Measurements from ENCODE around the gene NFYB. TPM values are rescaled to one million over a fixed set of nuclear protein-coding genes. Genes with fewer than 3 reads are reported as not detected.

The NFYB gene
- total and polyA plus RNA-seq, 2 donors (not counting 1 experiment from before 2014, with no cell fraction given): 11.7 to 27.2 TPM

DNA sequence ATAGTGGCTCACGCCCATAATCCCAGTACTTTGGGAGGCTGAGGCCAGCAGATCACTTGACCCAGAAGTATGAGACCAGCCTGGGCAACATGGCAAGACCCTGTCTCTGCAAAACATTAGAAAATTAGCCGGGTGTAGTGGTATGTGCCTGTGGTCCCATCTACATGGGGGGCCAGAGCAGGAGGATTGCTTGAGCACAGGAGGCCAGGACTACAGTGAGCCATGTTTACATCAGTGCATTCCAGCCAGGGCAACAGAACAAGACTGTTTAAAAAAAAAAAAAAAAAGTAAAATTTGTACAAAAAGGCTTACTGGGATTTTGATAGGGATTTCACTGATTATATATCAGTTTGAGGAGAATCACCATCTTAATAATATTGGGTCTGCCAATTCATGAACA is 65.9 kb downstream of the NFYB start:
- TF ChIP-seq CTCF (IDR thresholded peaks at IDR 0.05) (no peak), EZH2 (IDR thresholded peaks at IDR 0.05; ENCODE audit: borderline replicate concordance, insufficient read depth, low read depth, low read length, poor library complexity, severe bottlenecking) (no peak)
- no peaks in the 10 kb centered on the region for H3K27me3 ChIP-seq (replicated peaks in 1 of 4; ENCODE audit: control extremely low read depth in 1 of 4, control insufficient read depth in 3 of 4, insufficient read depth in 4 of 4, low read length in 3 of 4)
- no peak overlapping the region for H3K4me3 ChIP-seq (ENCODE audit: control extremely low read depth in 1 of 5, extremely low read depth in 1 of 5, insufficient read depth in 1 of 5, low read depth in 2 of 5, low read length in 4 of 5)
- POLR2A ChIA-PET: no interaction called here
- no peak overlapping the region for H3K4me3 Mint-ChIP-seq
- H3K27me3 Mint-ChIP-seq: no peaks in the 10 kb centered on the region
- DNase-seq (no peak), ATAC-seq (ENCODE audit: low read depth) (no peak)
- CTCF ChIA-PET: no interaction called here
- peaks cover 4% of the 10 kb centered on the region for H3K4me1 Mint-ChIP-seq
- H3K36me3 ChIP-seq (replicated peaks in 1 of 2; ENCODE audit: control extremely low read depth in 1 of 2, control insufficient read depth in 1 of 2, extremely low read depth in 1 of 2, insufficient read depth in 2 of 2, low read length in 1 of 2): peaks cover 7 to 15% of the 10 kb centered on the region in 2 experiments
- 100% methylated on average over 2 of the region's 2 CpGs for WGBS (ENCODE audit: insufficient coverage)
- H2AFZ ChIP-seq (ENCODE audit: insufficient read depth, low read depth, low read length, poor library complexity, severe bottlenecking): no peak overlapping the region
- H3K27ac Mint-ChIP-seq: no peak overlapping the region
- no peaks in the 10 kb centered on the region for H4K20me1 ChIP-seq (ENCODE audit: control insufficient read depth, insufficient read depth, low read length, poor library complexity, severe bottlenecking)
- peaks cover 26% of the 10 kb centered on the region for H3K79me2 ChIP-seq (ENCODE audit: control insufficient read depth, insufficient read depth, low read length)
- no peak overlapping the region for H3K9ac ChIP-seq (ENCODE audit: low read length)
- no peaks in the 10 kb centered on the region for H3K9me3 ChIP-seq (ENCODE audit: control extremely low read depth in 1 of 3, control insufficient read depth in 2 of 3, insufficient read depth in 1 of 3, low read length in 2 of 3)
- no peak overlapping the region for H3K27ac ChIP-seq (ENCODE audit: low read length in 2 of 2)
- H3K4me1 ChIP-seq (ENCODE audit: control insufficient read depth in 2 of 2, insufficient read depth in 2 of 2, low read length in 2 of 2): no peaks in the 10 kb centered on the region
- intact Hi-C loops (cut with micrococcal nuclease): no loop called here
- no peaks in the 10 kb centered on the region for H3K9me3 Mint-ChIP-seq (ENCODE audit: insufficient read depth)
- no peak overlapping the region for H3K4me2 ChIP-seq (replicated peaks; ENCODE audit: low read depth, low read length, poor library complexity, severe bottlenecking)

Small RNA genes within 50 kb of the gene (small RNA-seq; reads per million reads assigned to genes)
- not detected for gene RNA5SP370 (ENCODE audit: insufficient read length, low read depth, low replicate concordance)

Other genes starting within 250 kb of the NFYB start
- 203 and 207 TPM in 2 replicates for gene HSP90B1, start 207.8 kb downstream of the NFYB start, total RNA-seq
- 94.5 and 142 TPM in 2 replicates for gene HSP90B1, start 207.8 kb downstream of the NFYB start, polyA plus RNA-seq
- gene TDG, start 172.3 kb downstream of the NFYB start, total RNA-seq: 35.5 and 40.5 TPM in 2 replicates
- gene TDG, start 172.3 kb downstream of the NFYB start, polyA plus RNA-seq: 8.6 and 14.9 TPM in 2 replicates
- gene GLT8D2, start 88.0 kb downstream of the NFYB start, total RNA-seq: not detected in 2 replicates
- gene GLT8D2, start 88.0 kb downstream of the NFYB start, polyA plus RNA-seq: 0.09 TPM in 1 of 2 replicates, not detected in the other
- gene HCFC2, start 73.7 kb downstream of the NFYB start, total RNA-seq: 10.5 and 11.6 TPM in 2 replicates
- 8.2 and 11.1 TPM in 2 replicates for gene HCFC2, start 73.7 kb downstream of the NFYB start, polyA plus RNA-seq
- 44.6 and 48.1 TPM in 2 replicates for gene TXNRD1, start 77.6 kb upstream of the NFYB start, total RNA-seq
- gene TXNRD1, start 77.6 kb upstream of the NFYB start, polyA plus RNA-seq: 10.1 and 14.4 TPM in 2 replicates
- 9.2 and 9.4 TPM in 2 replicates for gene EID3, start 165.5 kb upstream of the NFYB start, total RNA-seq
- gene EID3, start 165.5 kb upstream of the NFYB start, polyA plus RNA-seq: 6.4 and 9.4 TPM in 2 replicates

Data from B cell (primary cell).